ENCODE measurements around the gene PDZRN3.

DNA sequence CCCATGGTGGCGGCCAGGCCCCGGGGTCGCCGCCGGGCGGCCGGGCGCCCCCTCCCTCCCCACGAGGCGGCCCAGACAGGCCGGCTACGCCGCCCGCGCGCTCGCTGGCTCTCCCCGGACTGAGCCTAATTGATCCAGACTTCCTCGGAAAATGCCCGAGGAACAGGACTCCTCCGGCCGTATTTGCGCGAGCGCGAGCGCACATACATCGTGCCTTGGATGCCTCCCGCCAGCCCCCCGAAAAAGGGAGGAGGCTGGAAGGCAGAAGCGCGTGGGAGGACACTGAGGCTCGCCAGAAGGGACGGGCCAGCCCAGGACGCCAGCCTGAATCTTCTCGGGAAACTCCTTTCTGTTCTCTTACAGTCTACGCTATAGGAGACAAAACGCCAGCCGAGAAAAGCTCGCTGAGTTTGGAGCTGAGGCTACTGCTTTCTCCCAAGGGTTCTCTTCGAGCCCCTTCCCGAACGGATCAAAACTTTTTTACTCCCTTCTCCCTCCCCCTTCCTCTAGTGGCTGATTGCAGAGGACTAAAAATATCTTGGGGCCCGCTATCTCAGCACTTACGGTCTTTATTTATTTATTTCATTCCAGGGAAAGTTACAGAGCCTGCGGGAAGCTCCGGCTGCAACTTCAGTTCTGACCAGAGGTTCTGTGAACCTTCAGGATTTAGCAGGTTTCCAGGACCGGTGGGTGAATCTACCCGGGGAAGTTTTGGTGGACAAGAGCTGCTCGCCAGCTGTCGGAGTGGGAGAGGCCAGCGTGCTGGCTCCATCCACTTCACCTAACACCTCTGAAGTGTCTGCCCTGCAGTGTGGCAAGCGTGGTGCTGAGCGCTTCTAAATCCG, at the start of gene PDZRN3:
- TF ChIP-seq EZH2phosphoT487 (IDR thresholded peaks at IDR 0.05; ENCODE audit: insufficient read depth, low read depth) = no peak
- TF ChIP-seq EZH2 (IDR thresholded peaks at IDR 0.05; ENCODE audit: insufficient read depth, poor library complexity, severe bottlenecking) = no peak
